GM23338 (cell line): Measurements from ENCODE around the gene ZNF516. TPM values are rescaled to one million over a fixed set of nuclear protein-coding genes. Genes with fewer than 3 reads are reported as not detected.

Source experiments
- ATAC-seq: fragments of 200-7000 bp; cut with Tn5 transposase; 3 replicates; pipeline ENCODE4 v1.9.1; 2020
- DNase-seq: peaks from one replicate; pipeline ENCODE4 v3.0.0-alpha.2; 2015; ENCODE audit warnings: low spot score
- H2AFZ ChIP-seq: fragments of 200-600 bp; sonication (generic); 2 replicates; pipeline ENCODE4 v1.8.0; 2016; ENCODE audit warnings: antibody characterized with exemption, mild to moderate bottlenecking, moderate library complexity
- H3F3A ChIP-seq: fragments of 200-600 bp; sonication (generic); replicated peaks from 2 replicates; pipeline ENCODE4 v1.8.0; 2017; ENCODE audit warnings: antibody characterized with exemption, mixed run types, low read depth
- H3K27ac ChIP-seq: fragments of 200-600 bp; sonication (generic); 2 replicates; pipeline ENCODE4 v1.6.1; 2016; ENCODE audit warnings: low read depth
- H3K27me3 ChIP-seq: fragments of 200-600 bp; sonication (generic); 2 replicates; pipeline ENCODE4 v1.8.0; 2016; ENCODE audit warnings: mild to moderate bottlenecking, mixed run types, moderate library complexity; ENCODE audit not compliant: insufficient read depth
- H3K36me3 ChIP-seq: fragments of 200-600 bp; sonication (generic); 2 replicates; pipeline ENCODE4 v1.8.0; 2016; ENCODE audit warnings: mild to moderate bottlenecking; ENCODE audit not compliant: insufficient read depth
- H3K4me1 ChIP-seq: fragments of 200-600 bp; sonication (generic); 2 replicates; pipeline ENCODE4 v1.8.0; 2016; ENCODE audit warnings: mild to moderate bottlenecking, moderate library complexity; ENCODE audit not compliant: insufficient read depth
- H3K4me2 ChIP-seq: fragments of 200-600 bp; sonication (generic); 2 replicates; pipeline ENCODE4 v1.7.1; 2017; ENCODE audit warnings: mixed run types
- H3K4me3 ChIP-seq: fragments of 200-600 bp; sonication (generic); 2 replicates; pipeline ENCODE4 v1.6.1; 2016; ENCODE audit warnings: mixed run types
- H3K79me2 ChIP-seq: fragments of 200-600 bp; sonication (generic); replicated peaks from 2 replicates; pipeline ENCODE4 v1.8.0; 2017; ENCODE audit warnings: mild to moderate bottlenecking; ENCODE audit not compliant: insufficient read depth
- H3K9me2 ChIP-seq: fragments of 200-600 bp; sonication (generic); 2 replicates; pipeline ENCODE4 v1.8.0; 2017; ENCODE audit not compliant: insufficient read depth
- H4K20me1 ChIP-seq: fragments of 200-600 bp; sonication (generic); replicated peaks from 2 replicates; pipeline ENCODE4 v1.8.0; 2017; ENCODE audit warnings: mild to moderate bottlenecking; ENCODE audit not compliant: insufficient read depth
- H3K27ac Mint-ChIP-seq: 2 replicates; pipeline ENCODE4 v1.8.0; 2020; ENCODE audit warnings: inconsistent platforms, mild to moderate bottlenecking, moderate library complexity, mixed read lengths
- H3K27me3 Mint-ChIP-seq: 3 replicates; pipeline ENCODE4 v1.8.0; 2022; ENCODE audit warnings: low read depth, mild to moderate bottlenecking, moderate library complexity, mixed read lengths, inconsistent platforms; ENCODE audit not compliant: insufficient read depth, poor library complexity
- H3K36me3 Mint-ChIP-seq: 3 replicates; pipeline ENCODE4 v1.8.0; 2021; ENCODE audit warnings: low read depth, mild to moderate bottlenecking, inconsistent platforms, moderate library complexity, mixed read lengths
- H3K4me1 Mint-ChIP-seq: 3 replicates; pipeline ENCODE4 v1.8.0; 2020; ENCODE audit warnings: mild to moderate bottlenecking, inconsistent platforms, mixed read lengths
- H3K4me3 Mint-ChIP-seq: 3 replicates; pipeline ENCODE4 v1.8.0; 2021; ENCODE audit warnings: moderate library complexity, mild to moderate bottlenecking, inconsistent platforms, mixed read lengths
- H3K9me3 Mint-ChIP-seq: 3 replicates; pipeline ENCODE4 v1.8.0; 2020; ENCODE audit warnings: moderate library complexity, mild to moderate bottlenecking, inconsistent platforms, mixed read lengths
- CREB1 ChIP-seq: fragments of 250-450 bp; sonication (Bioruptor Pico); IDR thresholded peaks from 2 replicates; pipeline ENCODE4 v1.5.0; 2020; ENCODE audit warnings: low read depth, mild to moderate bottlenecking, moderate library complexity
- CTCF ChIP-seq, 2 experiments: fragments of 200-600 bp in 1 of 2; sonication (generic) in 1 of 2; conservative IDR thresholded peaks; 2 replicates each; pipeline versions ENCODE4 v1.5.1 to v1.6.1; 2016 to 2017; ENCODE audit warnings: antibody characterized with exemption in 2 of 2, low read depth in 2 of 2, mild to moderate bottlenecking in 2 of 2, moderate library complexity in 1 of 2
- ETS1 ChIP-seq: IDR thresholded peaks from 2 replicates; pipeline ENCODE4 v1.6.1; 2016; ENCODE audit warnings: antibody characterized with exemption
- EZH2 ChIP-seq: fragments of 200-600 bp; sonication (generic); IDR thresholded peaks from one replicate; pipeline ENCODE4 v1.8.0; 2017; ENCODE audit warnings: antibody characterized with exemption, mild to moderate bottlenecking, low read depth; ENCODE audit not compliant: unreplicated experiment
- EZH2phosphoT487 ChIP-seq: fragments of 200-600 bp; sonication (generic); IDR thresholded peaks from one replicate; pipeline ENCODE4 v1.8.1; 2018; ENCODE audit warnings: antibody characterized with exemption; ENCODE audit not compliant: unreplicated experiment
- JUNB ChIP-seq: IDR thresholded peaks from one replicate; pipeline ENCODE4 v1.6.1; 2016; ENCODE audit warnings: antibody characterized with exemption; ENCODE audit not compliant: unreplicated experiment
- NANOG ChIP-seq: IDR thresholded peaks from 2 replicates; pipeline ENCODE4 v1.6.1; 2016; ENCODE audit warnings: antibody characterized with exemption, borderline replicate concordance
- POLR2AphosphoS5 ChIP-seq: IDR thresholded peaks from 2 replicates; pipeline ENCODE4 v1.6.1; 2016; ENCODE audit warnings: antibody characterized with exemption, low read depth
- REST ChIP-seq: IDR thresholded peaks from one replicate; pipeline ENCODE4 v1.6.1; 2018; ENCODE audit warnings: antibody characterized with exemption; ENCODE audit not compliant: unreplicated experiment
- STAT1 ChIP-seq: IDR thresholded peaks from one replicate; pipeline ENCODE4 v1.6.1; 2016; ENCODE audit warnings: antibody characterized with exemption; ENCODE audit not compliant: unreplicated experiment
- ZNF114 ChIP-seq: fragments of 250-450 bp; sonication (Bioruptor Pico); IDR thresholded peaks from 2 replicates; pipeline ENCODE4 v1.5.0; 2020; ENCODE audit warnings: mild to moderate bottlenecking, moderate library complexity
- ZNF331 ChIP-seq: fragments of 250-450 bp; sonication (Bioruptor Pico); IDR thresholded peaks from 2 replicates; pipeline ENCODE4 v1.5.0; 2020; ENCODE audit warnings: low read depth, mild to moderate bottlenecking, moderate library complexity
- polyA plus RNA-seq: library from polyadenylated mRNA; unstranded; fragments of >200 nt; fragmentation: Nextera tagmentation; extraction: Ambion mirVana; gene quantifications from 2 replicates; pipeline ENCODE4 v1.2.1, GENCODE V29; 2016
- total RNA-seq: library from RNA; depleted of rRNA; stranded (reverse); fragments of >200 nt; shearing (Covaris generic); gene quantifications from 2 replicates; pipeline ENCODE4 v1.2.3, GENCODE V29; 2014

Gene ZNF516
- total and polyA plus RNA-seq, 2 experiments from 2014 or later: 11.9 to 24.2 TPM

- no peak for TF ChIP-seq CTCF (conservative IDR thresholded peaks at IDR 0.05; ENCODE audit: low read depth in 2 of 2)
- no peak for TF ChIP-seq ETS1
Observed at GRCh38 chr18:76504749-76505148, 9.7 kb upstream of the ZNF516 start (continued).

GRCh38 chr18:76503649-76504386 lies 8.8 kb upstream of the ZNF516 start:
- Histone ChIP-seq H3K27me3 (peaks cover 6% of the 10 kb centered on the region; the same call in 1 of the 2 replicates), H3K4me1 (peaks cover 12% of the 10 kb centered on the region), H3F3A (no peaks in the 10 kb centered on the region), H3K79me2 (no peaks in the 10 kb centered on the region), H3K4me2 (peak overlapping the region; percentile 46; the same call in 1 of the 2 replicates), H3K4me3 (no peak overlapping the region), H3K27ac (peak overlapping the region; percentile 24; the same call in 1 of the 2 replicates), H2AFZ (peak overlapping the region; percentile 92), H4K20me1 (no peaks in the 10 kb centered on the region), H3K36me3 (no peaks in the 10 kb centered on the region), H3K9me2 (no peaks in the 10 kb centered on the region)
- Mint-ChIP-seq H3K27ac (peak overlapping the region; percentile 63; the same call in 1 of the 2 replicates), H3K27me3 (peaks cover 12% of the 10 kb centered on the region), H3K4me3 (no peak overlapping the region; the same call in 2 of the 3 replicates), H3K36me3 (no peaks in the 10 kb centered on the region; the same call in 2 of the 3 replicates), H3K4me1 (peaks cover 22% of the 10 kb centered on the region), H3K9me3 (no peaks in the 10 kb centered on the region)
- DNase-seq (peak; percentile 39), ATAC-seq (peak; percentile 94)
- TF ChIP-seq CTCF (conservative IDR thresholded peaks at IDR 0.05; ENCODE audit: low read depth in 2 of 2) (no peak), ETS1 (no peak), ZNF331 (no peak), CREB1 (CRISPR knock-in tag) (no peak), REST (no peak), STAT1 (no peak), ZNF114 (CRISPR knock-in tag) (no peak), NANOG (no peak), EZH2phosphoT487 (no peak), POLR2AphosphoS5 (no peak), EZH2 (no peak), JUNB (no peak)
